Urothelium cell line (cell line): Measurements from ENCODE around the gene PDE4D.
A peak's percentile ranks its signal among the peaks of the same experiment; 100 is the strongest.

Experiments used
- DNase-seq: peaks from one replicate; pipeline ENCODE4 v3.0.0; 2011; ENCODE audit warnings: low spot score, mixed read lengths
- FAIRE-seq: peaks from 2 replicates; lab custom pipeline; 2011; peaks lifted over from hg19 to GRCh38; lab: Jason Lieb, UNC

PDE4D gene

DNA sequence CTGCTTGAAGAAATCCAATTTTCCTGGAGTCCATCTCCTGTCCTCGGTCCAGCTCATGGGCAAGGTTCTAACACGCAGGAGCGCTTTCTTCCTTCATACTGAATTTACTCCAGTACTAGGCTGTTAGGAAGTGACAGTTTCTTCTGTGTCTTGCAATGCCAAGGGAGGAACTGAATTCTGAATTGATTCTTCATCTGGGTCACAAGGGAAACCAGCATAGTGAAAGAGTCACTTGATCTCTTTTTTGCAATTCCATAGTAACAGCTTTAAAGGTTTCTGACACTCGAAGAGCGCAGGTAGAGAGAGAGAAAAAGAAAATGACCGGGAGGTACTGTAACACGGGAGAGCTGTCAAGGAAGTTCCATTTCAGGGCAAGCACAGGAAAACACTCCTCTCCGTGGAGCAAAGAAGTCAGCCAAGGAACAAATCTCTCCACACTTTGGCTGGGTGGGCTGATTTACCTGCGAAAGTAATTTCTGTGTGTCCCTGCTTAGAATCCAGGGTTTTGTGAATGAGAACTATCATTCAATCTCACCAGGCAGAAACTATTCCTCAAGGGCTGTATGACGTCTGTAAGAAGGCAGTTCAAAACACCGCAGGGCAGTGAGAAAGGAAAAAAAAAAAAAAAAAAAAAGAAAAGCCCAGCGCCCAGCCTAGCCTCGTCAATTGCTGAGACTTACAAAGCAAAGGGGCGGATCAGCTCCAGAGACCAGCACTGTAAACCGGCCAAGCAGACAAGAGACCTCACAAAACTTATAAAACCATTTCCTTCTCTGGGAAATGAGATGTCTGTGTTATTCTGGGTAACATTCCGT, 617.8 kb downstream of the PDE4D start:
- FAIRE-seq, result no peak

DNA sequence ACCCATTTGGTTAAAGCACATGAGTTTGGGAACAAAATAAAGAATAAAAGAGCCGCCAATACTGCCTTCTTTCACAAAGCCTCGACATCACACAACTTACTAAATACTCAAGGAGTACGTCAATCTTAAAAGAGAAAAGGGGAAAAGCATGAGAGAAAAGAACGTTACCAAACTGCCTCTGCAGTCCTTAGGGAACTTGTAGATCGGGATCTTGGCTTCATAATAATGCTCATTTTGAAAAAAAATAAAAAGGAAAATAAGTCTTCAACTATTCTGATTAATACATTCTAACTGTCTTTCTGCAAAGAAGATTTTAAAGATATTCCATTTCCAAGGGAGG, 618.4 kb downstream of the PDE4D start:
- FAIRE-seq (no peak), DNase-seq (no peak)

More for the DNA sequence above, 617.8 kb downstream of the PDE4D start:
- peak; percentile 42 for DNase-seq

DNA sequence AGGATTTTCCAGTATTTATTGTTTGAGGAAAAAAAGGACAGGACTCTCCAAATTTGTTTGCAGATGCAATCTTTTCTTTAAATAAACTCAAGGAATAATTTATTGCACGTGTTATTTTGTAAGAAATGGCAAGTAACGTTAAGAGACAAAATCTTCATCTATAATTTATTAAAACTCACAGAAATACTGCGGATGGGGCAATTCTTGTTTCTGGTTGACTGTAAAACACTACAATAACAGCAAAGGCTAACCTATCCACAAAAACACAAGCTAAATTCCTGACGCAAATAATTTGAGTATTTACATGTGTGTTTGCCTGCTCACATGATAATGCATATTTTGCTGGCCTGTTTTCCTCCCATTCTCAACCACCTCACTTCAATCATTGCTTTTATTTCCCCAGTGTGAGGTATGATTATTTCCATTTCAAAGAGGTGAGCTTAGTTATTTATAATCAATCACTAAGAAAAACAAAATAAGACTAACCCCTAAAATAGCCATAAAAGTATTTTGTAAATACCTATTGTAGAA, 619.4 kb downstream of the PDE4D start:
- FAIRE-seq, result no peak

DNA sequence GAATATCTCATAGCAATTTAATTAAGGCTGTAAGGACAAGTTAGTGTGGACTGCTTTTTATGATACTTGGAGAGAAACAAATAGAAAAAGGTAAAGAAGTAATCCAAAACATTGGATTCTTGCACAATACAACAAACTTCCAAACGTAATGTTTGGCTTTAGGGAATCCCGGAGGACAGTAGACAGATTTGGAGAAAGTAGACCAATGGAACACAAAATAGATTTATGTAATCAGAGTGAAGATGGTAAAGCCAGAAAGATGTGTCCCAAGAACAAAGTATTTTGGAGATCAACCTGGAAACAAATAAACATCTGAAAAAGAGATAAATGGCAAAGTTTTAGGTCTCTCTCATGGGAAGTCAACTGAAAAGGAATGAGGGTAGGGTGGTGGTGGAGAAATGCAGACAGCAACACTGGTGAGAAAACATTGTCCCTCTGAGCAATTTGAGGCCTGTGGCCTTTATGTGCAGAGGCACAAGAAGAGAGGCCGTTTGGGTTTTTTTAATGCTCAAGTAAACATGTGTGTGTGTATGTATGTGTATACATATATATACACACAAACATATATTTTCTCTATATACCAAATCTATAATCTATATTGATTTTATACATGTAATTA, 620.6 kb downstream of the PDE4D start:
- DNase-seq, result no peak
- FAIRE-seq, result no peak

More for the DNA sequence above, 619.4 kb downstream of the PDE4D start:
- no peak for DNase-seq

DNA sequence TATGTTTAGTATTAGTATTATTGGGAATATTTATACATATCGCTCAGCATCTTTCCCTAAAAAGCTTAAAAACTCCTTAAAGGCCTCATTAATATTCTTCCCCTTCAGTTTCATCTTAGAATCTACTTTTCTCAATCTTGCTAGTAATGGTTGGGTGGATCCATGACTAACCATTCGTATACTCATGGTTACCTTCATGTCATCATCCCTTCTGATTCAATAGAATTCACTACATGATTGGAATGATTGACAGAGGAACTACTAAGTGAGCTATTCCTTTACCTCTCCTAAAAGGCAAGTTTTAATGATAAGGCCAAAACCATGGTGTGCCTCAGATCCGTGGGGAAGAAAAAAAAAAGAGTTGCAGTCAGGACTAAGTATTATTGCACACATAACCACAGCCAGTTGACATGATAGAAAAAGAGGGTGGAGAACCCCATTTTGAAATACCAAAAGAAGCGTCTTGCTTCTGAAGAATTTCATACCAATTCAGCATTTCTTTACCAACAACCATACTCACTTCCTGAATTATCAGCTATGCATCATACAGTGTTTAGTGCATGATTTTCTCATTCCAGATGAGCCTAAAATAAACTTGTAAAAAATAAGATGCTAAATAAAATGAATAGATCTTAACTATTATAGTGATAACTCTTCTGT, 624.6 kb downstream of the PDE4D start:
- DNase-seq (no peak), FAIRE-seq (no peak)

DNA sequence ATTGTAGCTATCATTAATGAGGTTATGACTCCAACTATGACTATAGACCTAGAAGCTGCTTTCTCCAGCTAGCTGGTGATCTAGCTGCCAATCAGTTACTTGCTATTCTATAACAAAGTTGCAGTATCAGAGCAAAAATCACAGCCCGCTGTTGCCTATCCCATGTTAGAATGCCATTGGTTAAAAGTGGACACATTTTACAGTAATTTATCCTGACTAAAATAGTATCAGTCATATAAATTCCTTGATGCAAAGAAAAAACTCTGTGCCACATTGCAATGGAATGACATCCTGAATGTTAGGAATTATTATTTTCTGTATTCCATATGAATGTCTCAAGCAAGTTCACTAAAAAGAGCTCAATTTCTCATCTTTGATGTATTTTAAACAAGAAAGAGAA, 626.5 kb downstream of the PDE4D start:
- DNase-seq (no peak), FAIRE-seq (no peak)

DNA sequence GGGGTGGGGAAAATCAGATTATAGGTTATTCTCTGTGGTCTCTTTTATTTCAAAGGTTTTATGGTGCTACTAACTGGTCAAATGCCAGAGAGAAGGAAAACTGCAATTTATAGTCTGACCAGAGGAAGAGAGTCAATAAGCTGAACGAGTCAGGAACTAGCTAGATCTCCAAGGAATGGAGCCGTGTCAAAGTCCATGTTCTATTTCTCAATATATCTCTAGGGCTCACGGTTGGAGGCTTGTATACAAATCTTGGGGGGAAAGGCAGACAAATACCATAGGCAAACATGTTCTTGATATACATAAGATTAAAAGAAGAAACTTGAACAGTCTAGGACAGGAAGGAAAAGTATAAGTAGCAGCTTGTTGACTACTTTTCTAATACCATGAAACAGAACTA, 627.1 kb downstream of the PDE4D start:
- FAIRE-seq, result no peak
- no peak for DNase-seq

DNA sequence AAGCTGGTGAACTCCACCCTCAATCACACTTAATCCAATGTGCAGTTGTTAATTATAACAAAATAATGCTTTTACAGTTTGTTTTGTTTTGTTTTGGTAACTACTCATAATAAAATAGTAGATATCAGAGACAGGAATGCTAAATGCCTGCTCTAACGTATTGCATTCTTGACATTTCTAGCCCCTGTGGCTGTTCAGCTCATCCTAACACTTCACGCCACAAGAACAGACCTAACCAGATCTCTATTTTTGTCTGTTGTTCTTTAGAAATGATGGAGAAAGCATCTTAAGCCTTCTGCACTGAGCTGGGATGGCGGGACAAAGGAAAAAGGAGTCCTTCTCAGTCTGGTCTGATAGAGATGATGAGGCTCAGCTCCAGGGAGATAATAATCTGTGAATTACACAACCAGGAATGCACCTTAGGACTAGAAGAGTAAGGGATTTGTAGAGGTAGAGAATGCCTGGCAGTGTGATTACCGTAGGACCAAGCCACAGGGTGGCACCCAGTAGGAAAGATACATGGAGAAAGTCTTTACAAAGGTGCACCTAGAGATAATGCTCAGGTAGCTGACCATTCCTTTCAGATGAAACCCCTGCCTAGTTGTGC, 628.8 kb downstream of the PDE4D start:
- no peak for DNase-seq

DNA sequence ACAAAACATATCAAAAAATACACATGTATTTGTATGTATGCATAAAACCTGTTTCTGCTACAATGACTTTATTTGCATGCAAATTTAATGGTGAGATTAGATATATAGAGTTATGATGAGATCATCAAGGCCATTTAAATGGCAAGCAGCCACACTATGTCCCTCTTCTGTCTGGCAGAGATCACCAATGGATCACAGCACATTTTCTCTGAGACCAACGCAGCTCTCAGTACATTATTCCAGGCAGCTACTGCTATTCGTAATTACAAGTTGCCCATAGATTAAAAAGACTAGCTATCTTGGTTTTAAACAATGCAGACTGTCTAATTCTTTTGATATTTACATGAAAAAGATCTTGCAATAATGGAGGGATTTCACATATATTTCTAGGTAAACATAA, 629.5 kb downstream of the PDE4D start:
- no peak for FAIRE-seq
- no peak for DNase-seq

More for the DNA sequence above, 628.8 kb downstream of the PDE4D start:
- FAIRE-seq, result no peak

DNA sequence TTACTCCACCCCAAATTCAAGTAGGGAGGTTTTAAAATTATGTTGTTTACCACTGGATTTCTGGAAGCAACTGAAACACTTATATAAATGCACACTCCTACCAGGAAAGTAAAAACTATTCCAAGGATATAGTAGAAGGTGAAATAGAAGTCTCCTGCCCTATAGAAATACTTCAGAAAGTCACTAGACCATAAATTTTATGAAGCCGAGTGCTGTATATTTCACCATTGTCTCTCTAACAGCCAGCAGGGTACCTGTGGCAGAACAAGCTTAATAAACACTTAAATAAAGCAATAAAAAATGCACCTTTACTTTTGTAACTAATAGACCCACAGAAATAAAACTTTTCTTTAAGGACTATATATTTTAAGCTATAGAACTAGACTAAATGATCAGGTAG, 631.6 kb downstream of the PDE4D start:
- DNase-seq (no peak), FAIRE-seq (no peak)

DNA sequence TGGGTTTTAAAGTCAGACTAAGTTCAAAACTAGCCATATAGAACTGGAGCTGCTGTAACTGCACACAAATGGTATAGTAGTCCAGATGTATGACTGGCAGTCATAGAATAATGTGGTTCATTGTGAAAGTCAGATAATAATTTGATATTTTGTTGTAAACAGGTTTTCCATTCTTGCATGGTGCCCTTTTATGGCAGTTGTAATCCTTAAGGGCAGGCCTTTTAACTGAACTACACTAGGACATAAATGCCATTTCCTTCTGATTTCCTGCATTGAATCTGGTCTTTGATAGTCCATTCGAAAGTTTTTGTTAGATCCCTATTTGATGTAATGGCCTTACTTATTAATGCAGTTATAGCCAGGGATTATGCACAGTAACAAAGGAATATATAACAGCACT, 632.6 kb downstream of the PDE4D start:
- DNase-seq (no peak), FAIRE-seq (no peak)

DNA sequence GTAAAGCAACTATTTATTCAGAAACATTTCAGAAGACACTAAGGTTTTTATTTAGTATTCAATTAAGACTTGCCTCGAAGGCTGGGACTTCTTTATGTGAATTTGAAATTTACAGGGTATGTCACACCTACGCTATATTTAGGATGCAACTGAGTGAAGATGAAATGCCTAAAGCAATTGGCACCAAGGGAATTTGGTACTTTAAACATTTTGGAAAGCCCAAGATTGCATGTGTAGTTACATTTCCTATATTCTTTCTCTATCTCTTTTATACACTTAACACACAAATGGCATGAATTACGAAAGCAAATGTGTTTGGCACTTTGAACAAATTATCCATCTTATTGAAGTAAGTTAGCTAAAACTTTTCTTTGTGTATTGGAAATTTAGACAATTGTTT, 633.3 kb downstream of the PDE4D start:
- FAIRE-seq, result no peak
- no peak for DNase-seq

DNA sequence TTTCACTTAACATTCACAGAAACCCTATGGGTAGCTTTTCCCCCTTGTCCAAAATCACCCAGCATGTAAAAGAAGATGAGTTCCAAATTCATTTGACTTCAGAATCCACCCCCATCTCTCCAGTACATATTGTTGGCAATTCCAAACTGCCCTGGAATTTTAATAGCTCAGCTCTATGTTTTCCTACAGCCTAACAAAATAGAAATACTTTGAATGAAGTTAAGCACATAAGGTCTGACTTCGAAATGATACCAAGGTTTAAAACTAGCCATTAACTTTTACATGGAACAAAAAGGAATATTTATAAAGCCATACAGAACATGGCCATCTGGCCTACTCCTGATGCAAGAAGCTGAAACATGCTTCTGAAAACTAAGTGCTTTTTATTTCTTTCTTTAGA, 634.3 kb downstream of the PDE4D start:
- FAIRE-seq (no peak), DNase-seq (no peak)

DNA sequence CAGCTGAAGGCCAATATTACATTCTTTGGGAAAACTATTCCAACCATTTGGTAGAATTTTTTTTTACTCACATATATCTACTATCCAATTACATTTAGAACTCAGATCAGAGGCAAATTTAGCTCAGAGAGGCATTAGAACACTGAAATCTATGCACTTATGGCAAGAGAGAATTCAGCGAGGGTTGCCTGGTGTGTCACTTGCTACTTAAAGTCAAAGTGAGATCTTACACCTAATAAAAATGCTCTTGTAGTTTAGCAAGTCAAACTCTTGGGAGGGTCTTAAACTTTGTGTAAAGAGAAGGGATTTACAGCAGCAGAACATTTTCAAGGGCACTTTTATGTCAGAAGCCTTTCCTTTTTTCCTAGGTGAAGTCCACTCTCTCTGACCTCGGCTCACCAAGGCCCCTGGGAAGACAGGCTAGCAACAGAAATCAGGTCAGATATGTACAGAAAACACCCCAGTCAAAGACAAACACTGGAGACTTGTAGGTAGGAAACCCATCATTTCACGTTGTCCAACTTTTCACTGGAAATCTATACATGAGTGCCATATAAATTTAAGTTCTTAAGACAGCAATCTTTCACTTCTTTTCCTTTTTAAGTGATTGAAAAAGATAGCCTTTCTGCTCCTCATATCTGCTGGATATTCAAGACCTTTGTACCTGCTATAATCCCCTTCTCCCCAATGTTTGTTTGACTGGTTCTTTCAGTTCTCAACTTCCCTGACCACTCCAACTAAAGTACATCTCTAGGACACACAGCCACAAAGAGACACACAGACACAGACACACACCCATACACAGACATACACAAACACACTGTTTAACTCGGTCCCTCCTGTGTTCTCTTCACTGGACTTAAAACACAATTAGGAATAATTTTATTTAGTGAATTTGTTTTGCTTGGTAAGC, 635.8 kb downstream of the PDE4D start:
- DNase-seq (no peak), FAIRE-seq (no peak)

DNA sequence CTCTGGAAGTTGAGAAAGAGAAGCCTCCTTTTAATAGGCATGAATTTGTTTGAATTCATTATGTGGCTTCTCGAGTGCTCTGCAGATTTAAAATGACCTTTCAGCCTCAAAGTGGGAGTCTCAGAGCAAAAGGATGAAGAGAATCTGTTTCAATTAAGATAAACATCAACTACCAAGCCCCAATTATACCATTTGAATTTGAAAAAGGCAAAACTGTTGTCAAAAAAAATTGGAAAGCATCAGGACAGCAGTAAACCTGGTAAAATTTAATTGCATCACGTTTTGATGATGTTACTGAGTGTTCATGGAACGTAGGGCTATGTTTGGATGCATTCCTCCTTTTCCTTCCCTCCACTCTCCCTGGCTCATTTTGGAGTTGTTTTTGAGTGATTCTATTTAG, 637.2 kb downstream of the PDE4D start:
- DNase-seq, result no peak
- no peak for FAIRE-seq

DNA sequence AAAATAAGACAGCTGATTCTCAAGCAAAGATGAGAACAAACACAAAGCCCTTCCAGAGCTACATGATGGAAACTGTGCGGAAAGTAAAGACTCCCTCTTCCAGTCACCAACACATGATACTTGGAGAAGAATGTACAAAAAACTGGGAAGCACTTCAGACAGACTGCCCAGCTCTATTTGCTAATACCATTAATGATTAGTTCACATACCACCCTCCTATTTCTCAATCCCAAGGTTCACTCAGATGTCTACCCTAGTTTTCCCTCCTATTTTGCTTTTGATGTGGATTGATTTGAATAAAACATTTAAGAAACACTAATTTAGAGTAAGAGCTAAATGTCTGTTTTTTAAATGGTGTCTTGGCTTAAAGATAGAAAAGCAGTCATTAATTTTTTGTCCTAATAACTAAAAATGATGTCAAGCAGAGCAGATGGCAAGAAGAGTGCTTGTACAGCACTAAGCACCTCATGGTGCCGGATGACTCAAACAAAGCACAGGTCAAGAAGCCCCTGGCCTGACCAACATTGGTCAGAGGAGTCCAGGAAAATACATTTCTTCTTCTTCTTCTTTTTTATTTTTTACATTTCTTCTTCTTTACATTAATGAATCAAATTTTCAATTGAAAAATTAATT, 639.4 kb downstream of the PDE4D start:
- no peak for FAIRE-seq
- DNase-seq, result no peak

DNA sequence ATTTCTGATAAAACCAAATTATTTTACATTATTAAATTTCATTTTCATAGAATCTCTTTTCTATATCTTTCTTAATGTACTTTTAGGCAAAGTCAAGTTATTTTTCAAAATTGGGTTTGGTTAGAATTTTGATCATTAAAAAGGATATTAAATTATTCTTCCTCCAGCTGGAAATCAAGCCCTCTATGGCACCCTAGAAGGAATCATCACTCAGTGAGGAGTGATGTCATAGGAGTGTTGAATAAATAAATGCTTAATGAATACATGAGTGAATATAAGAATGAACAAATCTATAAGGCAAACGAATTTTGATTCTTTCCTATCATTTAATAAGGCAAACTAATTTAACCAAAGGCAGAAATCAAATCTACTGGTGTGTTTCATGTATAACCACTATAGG, 639.9 kb downstream of the PDE4D start:
- FAIRE-seq (no peak), DNase-seq (no peak)

DNA sequence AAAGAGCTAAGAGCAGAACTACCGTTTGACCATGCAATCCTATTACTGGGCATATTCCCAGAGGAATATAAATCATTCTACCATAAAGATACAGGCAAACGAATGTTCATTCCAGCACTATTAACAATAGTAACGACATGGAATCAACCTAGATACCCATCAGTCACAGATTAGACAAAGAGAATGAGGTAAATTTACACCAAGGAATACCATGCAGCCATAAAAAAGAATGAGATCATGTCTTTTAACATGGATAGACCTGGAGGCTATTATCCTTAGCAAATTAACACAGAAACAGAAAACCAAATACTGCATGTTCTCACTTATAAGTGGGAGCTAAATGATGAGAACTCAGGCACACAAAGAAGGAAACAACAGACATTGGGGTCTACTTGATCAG, 641.9 kb downstream of the PDE4D start:
- FAIRE-seq (no peak), DNase-seq (no peak)

DNA sequence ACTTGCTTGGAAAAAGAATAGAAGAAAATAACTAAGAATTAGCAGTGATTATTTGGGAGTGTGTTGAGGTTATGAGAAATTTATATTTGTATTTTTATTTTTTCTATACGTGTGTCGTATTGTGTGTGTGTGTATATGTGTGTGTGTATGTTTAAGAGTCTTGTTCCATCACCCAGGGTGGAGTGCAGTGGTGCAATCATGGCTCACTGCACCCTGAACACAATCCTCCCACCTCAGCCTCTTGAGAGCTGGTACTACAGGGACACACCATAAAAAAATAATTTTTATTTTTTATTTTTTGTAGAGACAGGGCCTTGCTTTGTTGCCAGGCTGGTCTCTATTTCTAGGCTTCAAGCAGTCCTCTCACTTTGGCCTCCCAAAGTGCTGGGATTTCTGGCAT, 643.8 kb downstream of the PDE4D start:
- DNase-seq (no peak), FAIRE-seq (no peak)

DNA sequence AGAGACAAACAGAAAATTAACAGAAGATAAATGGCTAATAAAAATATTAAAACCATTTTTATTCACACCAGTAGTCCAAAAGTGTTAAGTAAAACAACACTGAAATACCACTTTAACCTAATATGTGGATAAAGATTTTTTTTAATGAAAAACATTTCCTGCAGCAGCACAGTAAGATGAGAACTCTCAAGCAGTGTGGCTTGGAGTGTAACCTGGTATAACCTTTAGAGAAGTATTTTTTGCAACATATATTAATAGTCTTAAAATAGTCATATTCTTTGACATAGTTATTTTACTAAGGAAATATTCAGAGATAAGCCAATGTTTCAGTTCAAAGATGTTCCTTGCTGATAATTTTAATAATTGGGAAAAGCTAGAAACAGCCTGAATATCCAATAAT, 644.4 kb downstream of the PDE4D start:
- DNase-seq, result no peak
- no peak for FAIRE-seq
